SK-MEL-5 (cell line): ENCODE results near the gene HMX1. TPM values are rescaled to one million over a fixed set of nuclear protein-coding genes. Genes with fewer than 3 reads are reported as not detected.

Source experiments
- DNase-seq: peaks from one replicate; pipeline ENCODE4 v3.0.0-alpha.2; 2016; ENCODE audit warnings: low read depth, low spot score
- in situ Hi-C: cut with HindIII; loops from 2 replicates; pipeline ENCODE4 v1.10.0; 2016; ENCODE audit warnings: low sequenced_read_pairs, high pct_unique_total_duplicates, low pct_unique_long_range_greater_than_20kb
- total RNA-seq: library from RNA; depleted of rRNA; stranded (reverse); fragments of >200 nt; shearing (Covaris generic); gene quantifications from 2 replicates; pipeline ENCODE4 v1.2.3, GENCODE V29; 2014

The HMX1 gene
- total RNA-seq, 1 experiment from 2014 or later, result 1.3 TPM

DNA sequence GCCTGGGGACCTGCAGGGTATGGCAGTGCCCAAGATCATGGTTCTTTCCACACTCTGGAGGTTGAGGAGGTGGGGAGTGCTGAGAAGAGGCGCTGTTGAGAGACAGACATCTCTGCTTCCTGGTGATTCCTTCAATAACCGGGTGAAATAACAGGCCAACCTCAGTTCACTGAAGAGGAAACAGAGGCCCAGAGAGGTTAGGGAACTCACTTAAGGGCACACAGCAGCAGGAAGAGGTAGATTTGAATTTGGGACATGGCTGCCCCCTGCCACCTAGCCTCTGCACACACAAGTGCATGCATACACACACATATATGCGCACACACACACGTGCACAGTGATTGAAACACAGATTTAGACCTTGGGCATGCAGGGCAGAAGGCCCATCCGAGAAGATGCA lies 24.9 kb upstream of the HMX1 start:
- in situ Hi-C loops, result no loop called here
- no peak for DNase-seq

DNA sequence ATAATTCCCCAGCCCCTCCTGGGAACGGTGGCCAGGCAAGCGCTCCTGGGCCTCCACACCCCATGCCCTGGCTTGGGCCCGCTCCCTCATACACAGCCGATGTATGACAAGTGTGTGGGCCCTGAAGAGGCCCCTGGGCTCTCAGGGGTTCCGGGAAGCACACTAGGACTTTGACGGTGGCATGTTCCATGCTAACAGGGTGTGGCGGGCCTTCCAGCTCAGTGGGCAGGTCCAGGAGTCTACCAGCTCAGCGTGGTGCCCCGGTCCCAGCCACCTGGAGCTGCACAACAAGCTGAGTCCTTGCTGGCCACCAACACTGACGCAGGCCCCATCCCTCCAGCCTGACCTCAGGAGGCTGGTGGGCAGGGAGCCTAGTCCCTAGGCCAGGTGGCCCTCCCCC lies 24.4 kb upstream of the HMX1 start:
- in situ Hi-C loops, result no loop called here
- no peak for DNase-seq

DNA sequence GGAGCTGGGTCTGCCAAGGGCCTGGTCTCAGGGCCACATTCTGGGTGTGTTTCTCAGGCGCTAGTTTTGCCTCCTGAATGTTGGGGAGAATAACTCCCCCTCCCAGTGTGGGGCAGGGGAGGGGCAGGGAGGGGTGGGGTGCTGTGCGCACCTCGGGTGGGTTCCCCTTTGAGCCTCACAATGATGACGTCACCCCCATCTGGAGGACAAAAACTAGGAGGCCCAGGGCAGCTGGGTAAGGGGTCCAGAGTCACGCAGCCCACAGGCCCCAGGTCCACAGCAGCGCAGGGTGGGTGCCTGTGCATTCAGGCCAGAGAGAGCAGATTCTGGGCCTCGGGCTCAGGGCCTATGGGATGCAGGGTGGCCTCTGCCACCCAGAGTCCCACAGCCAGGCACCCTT lies 23.7 kb upstream of the HMX1 start:
- no peak for DNase-seq
- in situ Hi-C loops, result no loop called here

DNA sequence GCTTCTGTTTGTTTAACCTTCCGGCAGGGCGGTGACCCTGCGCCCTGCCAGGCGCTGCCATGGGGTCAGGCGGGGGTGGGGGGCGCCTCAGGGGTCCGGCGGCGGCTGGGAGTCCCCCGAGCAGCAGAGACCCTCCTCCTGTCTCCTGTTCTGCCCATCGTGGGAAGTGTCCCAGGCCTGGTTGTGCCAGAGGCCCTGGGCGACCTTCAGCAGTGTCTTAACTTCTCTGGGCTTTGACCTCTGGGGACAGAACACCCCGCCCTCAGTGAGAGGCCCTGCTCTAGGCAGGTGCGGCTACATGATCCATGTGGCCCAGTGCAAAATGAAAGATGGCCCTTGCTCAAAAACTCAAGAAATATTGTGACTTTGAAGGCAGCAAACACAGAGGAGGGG lies 22.8 kb upstream of the HMX1 start:
- in situ Hi-C loops, result no loop called here
- DNase-seq, result no peak

DNA sequence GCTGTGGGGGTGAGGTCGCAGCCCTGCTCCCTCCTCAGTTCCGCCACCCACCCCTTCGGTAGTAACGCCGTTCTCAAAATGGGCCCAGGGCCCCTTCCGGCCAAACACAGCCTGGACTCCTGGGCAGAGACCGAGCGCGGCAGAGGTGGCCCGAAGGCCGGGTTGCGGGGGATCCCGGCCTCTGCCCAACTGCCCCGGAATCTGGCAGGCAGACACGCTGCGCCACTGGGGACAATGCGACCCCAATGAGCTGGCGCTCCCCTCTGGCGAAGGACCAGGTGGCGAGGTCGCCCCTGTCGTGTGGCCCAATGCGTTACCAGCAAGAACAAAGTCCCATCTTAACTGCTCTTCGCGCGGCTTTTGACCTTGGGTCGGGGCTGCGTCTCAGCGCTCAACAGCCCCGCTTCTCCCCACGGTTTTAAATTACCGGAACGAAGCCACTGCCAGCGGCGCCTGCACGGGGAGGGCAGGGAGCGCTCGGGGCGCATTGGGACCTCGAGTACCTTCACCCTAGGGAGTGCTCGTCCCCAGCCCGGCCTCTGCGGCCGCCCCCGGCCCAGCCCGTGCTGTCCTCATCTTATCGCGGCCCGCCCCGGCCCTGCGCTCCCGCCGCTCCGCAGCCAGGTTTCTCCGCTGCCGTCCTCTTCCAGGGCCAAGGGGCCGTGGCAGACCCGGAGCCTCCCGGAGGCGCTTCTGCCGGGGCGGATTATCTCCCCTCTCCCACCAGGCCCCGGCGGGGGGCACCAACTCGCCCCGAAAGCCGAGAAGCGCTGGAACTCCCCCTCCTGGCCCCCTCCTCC lies 22.2 kb upstream of the HMX1 start:
- DNase-seq, result no peak
- in situ Hi-C loops, result no loop called here

DNA sequence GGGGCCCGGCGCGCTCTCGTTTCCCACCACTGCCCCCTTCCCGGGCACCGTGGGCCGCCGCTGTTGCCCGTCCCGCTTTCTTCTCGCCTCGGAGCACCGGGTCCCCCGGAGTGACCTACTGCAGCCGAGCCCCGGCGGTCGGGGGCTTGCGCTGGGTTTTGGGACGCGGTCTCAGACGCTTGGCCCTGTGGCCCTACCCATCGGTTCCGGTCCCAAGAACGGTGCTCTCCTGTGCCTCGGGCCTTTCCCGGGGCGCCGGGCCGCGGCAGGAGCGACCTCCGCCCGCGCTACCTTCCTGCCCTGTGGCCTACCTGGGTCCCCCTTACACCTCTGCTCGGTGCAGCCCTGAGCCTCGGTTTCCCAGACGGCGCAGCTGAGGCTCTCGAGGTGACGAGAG lies 21.6 kb upstream of the HMX1 start:
- in situ Hi-C loops, result no loop called here
- no peak for DNase-seq

DNA sequence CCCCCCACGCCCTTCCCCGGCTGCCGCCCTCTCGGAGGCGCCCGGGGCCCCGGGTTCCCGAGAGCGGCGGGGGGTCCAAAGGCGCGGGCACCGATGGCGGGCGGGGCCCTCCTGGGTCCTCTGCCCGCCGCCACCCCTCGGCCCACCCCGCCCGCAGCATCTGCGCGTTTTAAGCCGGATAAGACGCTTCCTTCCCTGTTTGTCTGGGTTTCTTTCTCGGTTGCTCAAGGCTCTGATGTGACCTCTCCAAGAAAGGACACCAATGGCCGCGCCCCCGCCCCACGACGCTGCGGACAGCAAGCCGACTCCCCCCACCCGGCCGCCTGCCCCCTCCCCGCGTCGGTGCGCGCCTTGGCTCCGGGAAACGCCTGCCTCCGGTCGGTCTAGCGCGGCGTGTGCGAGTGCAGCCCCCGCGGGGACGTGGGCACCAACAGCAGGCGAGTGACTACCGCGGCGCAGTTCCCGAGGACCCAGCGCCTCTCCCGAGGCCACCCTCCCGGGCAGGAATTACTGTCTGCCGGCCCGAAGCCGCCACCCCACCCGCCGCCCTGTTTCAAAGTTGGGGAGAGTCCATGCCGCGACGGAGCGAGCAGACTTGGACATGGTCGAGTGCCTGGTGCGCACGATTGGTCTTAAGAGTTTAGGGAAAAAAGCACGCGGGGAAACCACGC lies 21.1 kb upstream of the HMX1 start:
- in situ Hi-C loops, result no loop called here
- no peak for DNase-seq

DNA sequence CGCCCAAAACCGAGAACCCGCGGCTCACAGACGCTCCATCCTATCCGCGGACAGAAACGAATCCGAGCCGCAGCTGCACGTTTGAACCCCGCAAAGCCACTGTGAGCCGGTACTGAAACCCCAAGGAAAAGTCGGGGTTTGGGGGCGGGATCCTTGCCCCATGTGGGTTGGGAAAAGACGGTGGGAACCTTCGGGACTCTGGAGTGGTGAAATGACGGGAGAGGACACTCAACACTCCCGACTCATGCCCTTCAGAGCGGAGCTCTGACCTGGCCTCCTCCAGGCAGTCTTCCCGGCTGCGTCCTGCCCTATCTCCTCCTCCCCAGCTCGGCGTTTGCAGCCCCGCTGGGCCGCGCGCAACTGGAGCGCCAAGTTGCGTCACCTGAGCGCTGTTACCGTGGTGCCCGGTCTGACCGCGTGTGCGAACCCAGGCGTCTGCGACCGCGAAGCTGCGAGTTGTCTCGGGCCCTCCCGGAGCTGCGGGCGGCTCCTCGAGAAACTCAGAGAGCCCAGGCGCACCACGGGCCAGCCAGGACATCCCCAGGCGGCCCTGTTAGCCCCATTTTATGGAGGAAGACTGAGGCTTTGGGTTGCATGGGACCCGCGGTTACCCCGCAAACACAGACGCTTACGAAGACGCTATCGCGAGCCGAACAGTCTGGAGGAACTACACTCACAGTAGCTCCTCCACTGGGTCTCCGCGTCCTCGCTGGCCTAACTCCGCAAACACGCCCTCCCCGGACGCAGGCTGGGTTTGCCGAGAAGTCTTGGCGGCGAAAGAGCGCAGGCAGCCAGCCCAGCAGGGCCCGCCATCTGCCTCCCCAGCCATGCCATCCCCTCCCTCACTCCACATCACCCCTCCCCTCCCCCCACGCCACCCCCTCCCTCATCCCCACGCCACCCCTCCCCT lies 20.3 kb upstream of the HMX1 start:
- DNase-seq, result no peak
- in situ Hi-C loops, result no loop called here

DNA sequence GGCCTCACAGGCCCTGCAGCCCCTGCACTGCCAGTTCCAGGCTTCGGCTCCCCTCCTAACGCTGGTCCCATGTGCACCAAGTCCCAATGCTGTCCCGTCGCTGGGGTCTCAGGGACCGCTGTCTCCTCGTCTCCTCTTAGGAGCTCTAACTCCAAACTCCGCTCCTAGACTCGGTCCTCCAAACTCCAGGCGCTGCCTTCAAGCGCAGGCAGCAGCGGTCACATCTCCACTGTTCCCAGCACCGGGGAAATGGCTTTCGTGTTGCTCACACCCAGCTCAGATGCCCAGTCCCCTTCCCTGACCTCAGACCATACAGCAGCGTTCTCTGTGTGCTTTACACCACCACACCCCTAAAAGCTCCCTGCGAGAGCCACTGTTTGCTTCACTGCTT lies 19.6 kb upstream of the HMX1 start:
- in situ Hi-C loops, result no loop called here
- DNase-seq, result no peak

DNA sequence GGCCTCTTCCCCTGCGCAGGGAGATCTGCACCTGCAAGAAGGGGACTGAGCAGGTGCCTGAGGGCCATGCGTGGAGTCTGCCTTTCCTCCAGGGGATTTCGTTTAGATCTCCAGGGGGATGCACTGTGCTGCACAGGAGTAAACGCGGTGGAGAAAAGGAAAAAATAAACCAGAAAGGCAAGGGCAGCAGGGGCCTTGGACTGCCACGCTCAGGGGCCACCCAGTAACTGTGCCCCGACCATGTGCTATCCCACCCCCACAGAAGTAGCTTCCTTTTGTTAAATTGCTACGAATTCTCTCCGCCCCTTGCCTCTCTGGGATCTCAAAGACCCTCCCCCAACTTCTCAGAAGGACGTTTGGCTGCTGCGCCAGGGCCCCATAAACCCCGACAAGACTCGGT lies 17.2 kb upstream of the HMX1 start:
- in situ Hi-C loops, result no loop called here
- DNase-seq, result no peak

DNA sequence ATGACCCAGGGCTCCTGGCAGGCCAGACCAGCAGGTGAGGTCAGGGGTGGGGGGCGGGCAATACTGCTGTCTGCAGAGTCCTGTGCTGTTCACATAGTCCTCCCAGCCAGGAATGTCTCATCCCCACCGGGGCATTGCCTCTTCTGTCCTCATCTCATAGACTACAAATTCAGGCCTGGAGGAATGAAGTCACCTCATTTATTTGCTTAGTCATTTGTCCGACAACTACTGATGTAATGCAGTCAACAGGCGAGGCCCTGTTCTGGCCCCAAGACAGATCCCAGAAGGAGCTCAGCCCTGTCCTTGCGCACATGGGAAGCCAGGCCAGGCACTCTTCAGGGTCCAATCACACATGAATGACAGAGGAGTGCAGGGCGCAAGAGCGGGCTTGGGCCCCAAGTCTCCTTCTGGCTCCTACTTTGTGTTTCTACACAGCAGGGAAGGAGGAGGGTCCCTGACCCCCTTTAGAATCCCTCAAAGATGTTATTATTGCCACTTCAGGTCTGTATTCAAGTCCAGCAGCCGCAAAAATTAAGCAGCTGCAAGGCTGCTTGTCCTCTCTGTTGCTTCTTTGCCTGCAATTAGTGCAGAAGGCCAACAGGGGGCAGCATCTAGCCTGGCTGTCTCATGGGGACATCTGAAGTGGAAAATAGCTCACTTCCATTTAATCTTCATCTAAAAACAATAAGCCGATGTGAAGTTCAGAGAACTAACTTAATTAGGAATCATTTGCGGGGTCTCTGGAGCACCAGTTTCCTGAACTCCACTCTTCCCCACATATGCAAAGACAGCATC lies 15.2 kb upstream of the HMX1 start:
- DNase-seq, result no peak
- in situ Hi-C loops, result no loop called here

DNA sequence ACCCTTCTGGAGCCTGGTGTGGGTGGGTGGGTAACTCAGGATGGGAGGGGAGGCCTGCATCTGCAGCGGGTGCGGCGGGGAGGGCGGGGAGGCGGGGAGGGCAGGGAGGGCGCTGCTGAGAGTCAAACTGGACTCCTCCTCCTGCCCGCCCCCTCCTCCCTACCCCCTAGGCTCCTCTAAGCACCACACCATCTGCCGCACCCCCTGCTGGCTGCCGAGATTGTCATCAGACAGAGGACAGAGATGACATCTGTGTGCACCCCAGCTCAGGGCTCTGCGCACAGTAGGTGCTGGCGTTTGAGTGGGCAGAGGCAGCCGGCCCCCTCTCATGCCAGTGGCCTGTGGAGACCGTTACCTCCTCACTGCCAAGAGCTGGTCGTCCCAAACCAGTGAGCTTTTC lies 10.6 kb upstream of the HMX1 start:
- in situ Hi-C loops, result no loop called here
- no peak for DNase-seq

DNA sequence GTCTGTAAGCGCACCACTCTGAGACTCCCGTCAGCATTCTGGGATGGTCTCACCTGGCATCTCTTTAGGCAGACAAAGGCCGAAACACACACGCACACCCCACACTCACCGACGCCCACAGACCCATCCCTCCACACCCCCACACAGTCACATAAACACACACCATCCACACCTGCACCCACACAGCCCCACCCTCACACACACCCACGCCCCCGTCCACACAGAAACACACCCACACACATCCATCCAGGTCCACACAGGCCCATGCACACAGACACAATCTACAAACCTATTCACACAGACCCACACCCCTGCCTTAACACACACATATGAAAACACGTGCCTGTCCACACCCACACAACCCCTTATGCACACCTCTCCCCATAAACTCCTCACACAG lies 9.2 kb upstream of the HMX1 start:
- in situ Hi-C loops, result no loop called here
- DNase-seq, result no peak

DNA sequence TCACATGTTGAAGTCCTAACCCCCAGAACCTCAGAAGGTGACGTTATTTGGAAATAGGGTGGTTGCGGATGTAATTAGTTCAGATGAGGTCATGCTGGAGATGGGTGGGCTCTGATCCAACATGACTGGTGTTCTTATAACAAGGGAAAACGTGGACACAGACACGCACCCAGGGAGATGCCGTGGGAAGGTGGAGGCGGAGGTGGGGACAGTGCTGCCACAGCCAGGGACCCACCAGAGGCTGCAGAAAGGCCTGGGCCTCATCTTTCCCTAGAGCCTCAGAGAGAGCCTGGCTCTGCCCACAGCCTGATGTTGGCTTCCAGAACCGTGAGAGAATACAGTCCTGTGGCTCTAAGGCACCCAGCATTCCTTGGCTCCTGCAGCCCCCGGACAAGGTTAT lies 7.9 kb upstream of the HMX1 start:
- in situ Hi-C loops, result no loop called here
- no peak for DNase-seq

DNA sequence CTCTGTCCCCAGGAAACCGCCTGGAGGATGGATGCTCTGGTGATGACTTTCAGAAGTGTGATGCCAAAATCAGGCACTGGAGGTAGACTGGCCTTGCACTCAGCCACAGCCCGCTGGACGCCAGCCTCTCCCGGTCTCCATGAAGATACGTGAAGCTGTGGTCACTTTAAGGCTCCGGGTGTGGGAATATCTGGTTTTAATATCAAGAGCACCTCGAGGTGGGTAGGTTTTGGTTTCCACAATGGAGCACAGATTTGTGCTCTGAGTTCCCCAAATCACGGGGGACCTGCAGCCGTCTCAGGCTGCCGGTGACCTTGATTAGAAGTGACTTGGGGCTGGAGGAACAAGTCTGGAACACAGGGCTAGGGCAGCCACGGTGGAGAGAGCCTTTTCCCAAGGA lies 6.8 kb upstream of the HMX1 start:
- in situ Hi-C loops, result no loop called here

DNA sequence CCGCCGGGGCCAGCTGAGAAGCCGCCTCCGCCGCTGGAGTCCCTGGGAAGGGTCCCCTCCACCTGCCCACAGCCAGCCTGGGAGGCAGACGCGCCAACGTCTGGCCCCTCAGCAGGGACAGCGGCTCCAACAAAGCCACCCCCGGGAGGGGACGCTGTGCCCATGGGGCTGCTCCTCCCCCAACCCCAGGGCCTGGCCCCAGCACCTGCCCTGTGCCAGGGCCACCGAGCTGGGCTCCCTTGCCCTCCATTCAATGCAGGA lies 6.1 kb upstream of the HMX1 start:
- no peak for DNase-seq
- in situ Hi-C loops, result no loop called here

More for the DNA sequence above, 6.8 kb upstream of the HMX1 start:
- DNase-seq, result no peak

DNA sequence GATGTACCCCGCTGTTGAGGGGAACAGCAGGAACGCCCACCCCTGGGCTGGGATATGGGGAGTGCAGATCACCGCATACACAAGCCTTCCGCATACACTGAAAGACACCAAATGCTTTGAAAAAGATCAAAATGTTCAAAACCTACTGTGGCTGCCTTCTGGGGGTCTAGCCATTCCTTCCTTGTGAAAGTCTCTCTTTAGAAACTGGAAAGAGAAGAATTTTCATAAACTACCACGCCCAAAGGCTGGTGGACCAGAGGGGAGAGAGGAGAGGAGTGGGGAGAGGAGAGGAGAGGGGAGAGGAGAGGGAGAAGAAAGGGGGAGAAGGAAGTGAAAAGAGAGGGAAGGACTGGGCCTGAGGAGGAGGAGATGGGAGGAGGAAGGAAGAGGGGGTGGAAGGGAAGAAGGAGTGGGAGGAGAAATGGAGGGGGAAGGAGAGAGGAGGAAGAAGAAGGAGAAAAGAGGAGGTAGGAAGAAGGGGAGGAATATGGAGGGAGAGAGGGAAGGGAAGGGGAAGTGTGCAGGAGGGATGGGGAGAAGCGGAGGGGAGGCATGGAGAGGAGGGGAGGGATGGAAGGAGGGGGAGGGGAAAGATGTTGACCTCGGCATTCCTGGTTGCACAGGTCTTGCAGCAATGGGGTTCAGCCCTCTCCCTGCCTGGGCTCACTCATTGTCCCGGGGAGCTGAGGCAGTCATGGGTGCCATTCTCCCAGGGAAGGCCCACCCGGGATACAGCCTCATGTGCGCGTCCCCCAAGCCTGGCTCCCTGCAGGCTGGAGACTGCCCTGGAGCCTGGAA lies 5.5 kb upstream of the HMX1 start:
- in situ Hi-C loops, result no loop called here
- no peak for DNase-seq
